Activated CD4-positive, CD25-positive, alpha-beta regulatory T cell (primary cell): ENCODE results near the gene STON2.
"Not testable (repeated sequence)": the region's sequence is repeated elsewhere in the genome, so short reads cannot be mapped to it uniquely, and the experiment has no call there.

ENCODE experiments used
- DNase-seq, 4 experiments: peaks; one replicate each; lab custom pipeline; 2025; lab: John Stamatoyannopoulos, UW

STON2 gene

GRCh38 chr14:81382517-81383225, 17.5 kb downstream of the STON2 start:
- no peak for DNase-seq

- DNase-seq: not testable (repeated sequence)
Measured at GRCh38 chr14:81380009-81380408, 20.1 kb downstream of the STON2 start.

GRCh38 chr14:81371802-81372201, 28.3 kb downstream of the STON2 start:
- no peak for DNase-seq

- no peak for DNase-seq
Measured at GRCh38 chr14:81367563-81367962, 32.6 kb downstream of the STON2 start.

- DNase-seq: no peak
Measured at GRCh38 chr14:81366884-81367283, 33.2 kb downstream of the STON2 start.

GRCh38 chr14:81366214-81366613, 33.9 kb downstream of the STON2 start:
- no peak for DNase-seq

- DNase-seq: no peak
Measured at GRCh38 chr14:81363746-81364378, 36.3 kb downstream of the STON2 start.

GRCh38 chr14:81353691-81354323, 46.3 kb downstream of the STON2 start:
- DNase-seq: no peak

- no peak for DNase-seq
Measured at GRCh38 chr14:81352413-81352812, 47.7 kb downstream of the STON2 start.

GRCh38 chr14:81351205-81351604, 48.9 kb downstream of the STON2 start:
- DNase-seq: no peak

- DNase-seq: no peak
Measured at GRCh38 chr14:81350344-81351130, 49.6 kb downstream of the STON2 start.

GRCh38 chr14:81348061-81348460, 52.1 kb downstream of the STON2 start:
- no peak for DNase-seq

- DNase-seq: no peak
Measured at GRCh38 chr14:81345781-81346180, 54.3 kb downstream of the STON2 start.

GRCh38 chr14:81344481-81345160, 55.5 kb downstream of the STON2 start:
- DNase-seq: no peak

- no peak for DNase-seq
Measured at GRCh38 chr14:81343701-81344100, 56.4 kb downstream of the STON2 start.

- DNase-seq: no peak
Measured at GRCh38 chr14:81342850-81343580, 57.1 kb downstream of the STON2 start.

GRCh38 chr14:81341781-81342180, 58.3 kb downstream of the STON2 start:
- no peak for DNase-seq

- DNase-seq: no peak
Measured at GRCh38 chr14:81341370-81341769, 58.8 kb downstream of the STON2 start.

- DNase-seq: no peak
Measured at GRCh38 chr14:81340201-81340600, 59.9 kb downstream of the STON2 start.

GRCh38 chr14:81337073-81337472, 63.1 kb downstream of the STON2 start:
- no peak for DNase-seq

- DNase-seq: no peak
Measured at GRCh38 chr14:81336009-81336408, 64.1 kb downstream of the STON2 start.
